Ramos (cell line): Measurements from ENCODE around the gene TAS2R16.

ENCODE experiments used
- in situ Hi-C: fragments of 300-500 bp; cut with MboI; formaldehyde crosslinking; loops from one replicate; pipeline ENCODE4 v1.14.3; 2022; ENCODE audit warnings: low sequenced_read_pairs; ENCODE audit not compliant: unreplicated experiment

Gene TAS2R16

GRCh38 chr7:122995600-122995999 is at the start of gene TAS2R16:
TAS2R16 (minus strand) TSS chr7:122995700; CDS start chr7:122995634, 66 bp downstream.
- in situ Hi-C loops: no loop called here

GRCh38 chr7:123043642-123044041 is 48.1 kb upstream of the TAS2R16 start:
- in situ Hi-C loops: no loop called here

- in situ Hi-C loops: no loop called here
Observed at GRCh38 chr7:123041101-123041500, 45.6 kb upstream of the TAS2R16 start.

- in situ Hi-C loops: no loop called here
Observed at GRCh38 chr7:123039269-123039668, 43.8 kb upstream of the TAS2R16 start.

- in situ Hi-C loops: no loop called here
Observed at GRCh38 chr7:123034106-123034505, 38.6 kb upstream of the TAS2R16 start.

- in situ Hi-C loops: no loop called here
Observed at GRCh38 chr7:123030631-123031030, 35.1 kb upstream of the TAS2R16 start.

- in situ Hi-C loops: no loop called here
Observed at GRCh38 chr7:123028339-123028738, 32.8 kb upstream of the TAS2R16 start.

GRCh38 chr7:123026251-123026650 is 30.8 kb upstream of the TAS2R16 start:
- in situ Hi-C loops: no loop called here

GRCh38 chr7:123024989-123025758 is 29.7 kb upstream of the TAS2R16 start:
- in situ Hi-C loops: no loop called here

- in situ Hi-C loops: no loop called here
Observed at GRCh38 chr7:123023126-123023525, 27.6 kb upstream of the TAS2R16 start.

GRCh38 chr7:123022576-123022975 is 27.1 kb upstream of the TAS2R16 start:
- in situ Hi-C loops: no loop called here

- in situ Hi-C loops: no loop called here
Observed at GRCh38 chr7:123012435-123012834, 16.9 kb upstream of the TAS2R16 start.

- in situ Hi-C loops: no loop called here
Observed at GRCh38 chr7:123011766-123012369, 16.4 kb upstream of the TAS2R16 start.

- in situ Hi-C loops: no loop called here
Observed at GRCh38 chr7:123004931-123005330, 9.4 kb upstream of the TAS2R16 start.

- in situ Hi-C loops: no loop called here
Observed at GRCh38 chr7:123003539-123004126, 8.1 kb upstream of the TAS2R16 start.

- in situ Hi-C loops: no loop called here
Observed at GRCh38 chr7:122989577-122989976, 5.9 kb downstream of the TAS2R16 start.

- in situ Hi-C loops: no loop called here
Observed at GRCh38 chr7:122989041-122989440, 6.5 kb downstream of the TAS2R16 start.

- in situ Hi-C loops: no loop called here
Observed at GRCh38 chr7:122988333-122988732, 7.2 kb downstream of the TAS2R16 start.

GRCh38 chr7:122987463-122987862 is 8.0 kb downstream of the TAS2R16 start:
- in situ Hi-C loops: no loop called here

- in situ Hi-C loops: no loop called here
Observed at GRCh38 chr7:122984021-122984420, 11.5 kb downstream of the TAS2R16 start.

GRCh38 chr7:122983261-122983660 is 12.2 kb downstream of the TAS2R16 start:
- in situ Hi-C loops: no loop called here
